HG02571 (cell line): ENCODE data around the gene CNTNAP5.

Source experiments
- ATAC-seq: cut with Tn5 transposase; IDR thresholded peaks from one replicate; pipeline ENCODE4 v1.9.1; 2021; ENCODE audit warnings: mild to moderate bottlenecking, moderate library complexity; ENCODE audit not compliant: unreplicated experiment

The CNTNAP5 gene

DNA sequence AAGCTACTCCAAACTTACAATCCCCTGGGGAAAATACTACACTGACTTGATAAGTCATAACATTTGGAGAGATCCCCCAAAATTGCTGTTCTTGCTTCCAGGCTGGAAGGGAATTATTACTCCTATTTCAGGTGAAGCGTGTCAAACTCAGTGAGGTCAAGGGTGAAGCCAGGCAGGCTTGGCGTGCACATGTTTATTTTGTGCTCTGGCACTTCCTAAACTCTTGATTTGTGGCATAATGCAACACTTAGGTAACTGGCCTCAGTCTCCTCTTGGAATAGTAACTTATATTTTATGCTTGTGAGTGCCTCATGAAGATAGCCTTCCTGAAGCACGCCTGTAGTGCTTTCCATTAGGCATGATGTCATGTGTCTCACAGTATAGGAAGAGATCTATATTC is 751.2 kb downstream of the CNTNAP5 start:
- no peak for ATAC-seq

- no peak for ATAC-seq
These were observed 753.0 kb downstream of the CNTNAP5 start for GRCh38 chr2:124778076-124778475.

GRCh38 chr2:124796647-124797046 is 771.6 kb downstream of the CNTNAP5 start:
- no peak for ATAC-seq

DNA sequence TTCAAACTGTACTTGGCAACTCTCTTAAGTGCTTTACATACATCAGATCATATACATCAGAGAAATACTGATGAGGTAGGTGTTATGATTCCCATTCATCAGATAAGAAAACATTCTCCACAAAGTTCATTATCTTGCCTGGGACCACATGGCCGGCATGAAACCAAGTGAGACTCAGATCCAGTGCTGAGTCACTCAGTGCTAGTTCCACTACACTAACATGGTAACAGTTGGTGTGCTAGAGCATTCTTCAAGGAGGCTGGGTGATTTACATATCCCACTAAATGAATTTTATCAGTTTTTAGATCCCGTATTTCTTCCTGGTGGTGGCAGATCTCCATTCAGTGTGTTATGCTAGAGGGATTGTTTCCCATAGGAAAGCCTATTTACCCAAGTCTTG is 772.0 kb downstream of the CNTNAP5 start:
- ATAC-seq: no peak

DNA sequence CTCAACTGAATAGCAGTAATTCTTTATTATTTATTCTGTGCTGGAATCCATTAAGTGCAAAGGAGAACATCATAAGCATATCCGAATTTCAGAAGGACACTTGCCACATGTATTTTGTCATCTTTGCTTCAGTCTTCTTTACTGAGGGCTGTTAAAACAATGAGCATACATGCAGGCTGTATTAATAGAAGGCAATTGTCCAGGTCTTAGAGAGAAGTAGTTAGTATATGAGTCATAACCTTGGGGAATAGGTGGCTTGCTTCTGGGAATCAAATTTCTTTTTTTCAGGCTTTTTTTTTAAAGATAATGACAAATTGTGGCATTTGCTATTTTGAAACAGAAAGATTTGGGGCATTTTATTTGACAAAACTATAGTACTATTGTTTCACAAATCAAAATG is 773.5 kb downstream of the CNTNAP5 start:
- no peak for ATAC-seq

- ATAC-seq: no peak
These were observed 779.2 kb downstream of the CNTNAP5 start for GRCh38 chr2:124804014-124804940.

GRCh38 chr2:124805060-124805459 is 780.0 kb downstream of the CNTNAP5 start:
- no peak for ATAC-seq

GRCh38 chr2:124810132-124810531 is 785.0 kb downstream of the CNTNAP5 start:
- ATAC-seq: no peak

DNA sequence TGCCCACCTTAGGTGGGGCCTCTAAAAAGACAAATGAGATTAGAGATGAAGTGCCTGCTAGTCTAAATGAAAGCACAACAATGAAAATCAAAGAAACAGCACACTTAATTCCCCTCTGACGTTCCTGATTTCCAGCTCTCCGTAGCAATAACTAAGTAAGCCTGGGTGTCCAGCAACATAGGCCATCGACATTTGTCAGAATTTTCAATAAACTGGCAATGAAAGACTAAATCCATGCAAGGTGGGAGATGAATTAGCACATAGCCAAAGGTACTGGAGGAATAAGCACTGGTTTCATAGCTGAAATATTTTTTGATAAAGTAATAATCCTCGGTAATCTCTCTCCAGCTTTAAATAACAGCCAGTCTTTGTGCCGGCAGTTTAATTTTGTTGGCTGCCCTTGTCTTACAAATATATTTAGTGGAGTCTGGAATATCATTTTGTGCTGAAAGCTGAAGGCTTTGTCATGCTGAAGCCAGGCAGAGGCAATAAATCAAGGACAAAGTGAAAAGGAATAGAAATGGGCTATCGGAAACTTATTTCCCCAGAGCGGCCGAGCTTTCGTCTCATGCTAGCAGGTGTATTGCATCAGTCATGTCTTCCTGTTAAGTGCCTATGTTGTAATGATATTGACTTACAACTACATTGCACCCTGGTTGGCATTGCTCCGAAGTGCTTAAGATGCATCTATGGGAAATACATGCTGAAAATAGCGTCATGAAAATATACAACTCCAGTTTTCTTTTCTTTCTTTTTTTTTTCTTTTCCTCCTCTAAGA is 790.1 kb downstream of the CNTNAP5 start:
- ATAC-seq: no peak

DNA sequence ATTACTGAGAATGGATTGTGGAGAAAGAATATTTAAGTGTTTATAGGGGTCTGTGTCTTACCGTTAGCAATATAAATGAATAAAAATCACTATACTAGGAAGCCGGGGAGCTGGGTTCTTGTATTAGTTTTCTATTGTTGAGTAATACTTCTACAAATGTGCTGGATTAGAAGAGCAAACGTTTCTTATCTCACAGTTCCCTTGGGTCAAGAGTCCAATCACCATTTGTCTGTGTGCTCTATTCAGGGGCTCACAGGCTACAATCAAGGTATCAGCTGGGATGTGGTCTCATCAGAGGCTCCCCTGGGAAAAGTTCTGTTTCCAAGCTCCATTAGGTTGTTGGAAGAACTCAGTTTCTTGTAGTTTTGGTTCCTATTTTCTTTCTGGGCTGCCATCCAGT is 790.9 kb downstream of the CNTNAP5 start:
- ATAC-seq: no peak

GRCh38 chr2:124822516-124822915 is 797.4 kb downstream of the CNTNAP5 start:
- ATAC-seq: no peak

DNA sequence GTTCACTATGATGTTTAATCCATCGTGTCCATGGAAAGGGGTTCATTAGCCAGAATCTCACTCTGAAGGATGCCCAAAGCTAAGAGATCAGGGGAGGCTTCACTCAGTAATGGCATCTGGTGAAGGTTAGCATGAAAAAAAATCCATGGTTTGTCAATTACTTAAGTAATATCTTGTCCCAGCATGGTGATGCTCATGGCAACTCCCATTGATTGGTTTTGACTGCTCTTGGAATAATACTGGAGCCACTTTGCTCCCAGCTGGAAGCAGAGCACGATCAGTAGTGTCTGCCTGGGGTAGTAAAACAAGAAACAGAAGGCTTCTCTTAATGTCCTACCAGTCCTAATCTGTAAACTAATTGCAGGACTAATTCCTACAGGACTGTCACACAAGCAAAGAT is 799.4 kb downstream of the CNTNAP5 start:
- ATAC-seq: no peak

DNA sequence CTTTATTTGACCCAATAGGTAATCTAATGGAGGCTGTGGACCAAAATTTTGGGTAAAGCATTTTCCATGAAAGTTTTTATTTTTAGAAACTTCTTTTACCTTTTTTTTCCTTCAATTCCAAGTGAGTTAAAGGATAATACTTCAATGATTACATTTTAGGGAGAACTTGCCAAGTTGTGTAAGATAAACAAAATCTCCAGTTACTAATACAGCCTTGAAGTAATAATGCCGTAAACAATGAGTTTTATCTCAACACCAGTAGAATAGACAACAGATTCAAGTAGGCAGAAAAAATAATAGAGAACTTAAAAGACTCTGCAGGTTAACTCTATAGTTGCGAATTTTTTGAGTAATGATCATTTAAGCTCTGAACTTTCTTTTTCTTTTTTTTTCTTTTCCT is 807.4 kb downstream of the CNTNAP5 start:
- no peak for ATAC-seq

DNA sequence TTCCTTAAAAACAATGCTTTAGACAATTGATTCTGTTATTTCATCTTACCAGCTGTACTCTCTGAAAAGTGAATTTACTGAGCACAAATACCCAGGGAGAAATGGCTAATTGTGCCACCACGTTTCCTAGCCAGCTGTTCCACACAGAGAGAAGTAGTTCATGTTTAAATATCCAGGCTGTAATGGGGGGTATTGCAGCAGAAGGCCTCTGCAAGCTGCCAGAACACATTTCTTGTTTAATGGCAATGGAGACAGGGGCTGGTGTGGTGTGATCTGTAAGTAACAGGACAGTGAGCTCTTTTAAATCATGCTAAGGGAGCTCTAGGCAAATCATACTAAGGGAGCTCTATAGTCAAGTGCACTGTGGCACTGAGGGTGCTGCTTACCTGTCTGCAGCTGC is 809.2 kb downstream of the CNTNAP5 start:
- ATAC-seq: no peak

GRCh38 chr2:124835331-124835730 is 810.2 kb downstream of the CNTNAP5 start:
- ATAC-seq: no peak

DNA sequence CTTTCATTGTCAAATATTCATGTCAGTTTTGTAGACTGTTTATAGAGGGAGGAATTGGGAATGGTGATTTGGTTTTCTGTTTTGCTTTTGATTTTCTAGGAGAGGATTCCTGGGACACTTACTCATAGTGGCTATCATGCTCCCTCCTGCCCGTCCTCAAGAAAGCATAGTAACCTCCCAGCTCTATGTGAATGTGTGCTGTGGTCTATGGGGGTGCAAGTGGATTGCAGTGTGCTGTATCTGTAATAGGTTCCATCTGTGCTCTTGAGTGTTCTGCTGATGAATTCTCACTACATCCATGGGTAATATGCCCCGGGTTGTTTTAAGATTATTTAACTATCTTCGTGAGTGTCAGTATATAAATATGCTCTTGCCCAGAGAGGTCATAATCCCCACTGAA is 811.3 kb downstream of the CNTNAP5 start:
- ATAC-seq: no peak

DNA sequence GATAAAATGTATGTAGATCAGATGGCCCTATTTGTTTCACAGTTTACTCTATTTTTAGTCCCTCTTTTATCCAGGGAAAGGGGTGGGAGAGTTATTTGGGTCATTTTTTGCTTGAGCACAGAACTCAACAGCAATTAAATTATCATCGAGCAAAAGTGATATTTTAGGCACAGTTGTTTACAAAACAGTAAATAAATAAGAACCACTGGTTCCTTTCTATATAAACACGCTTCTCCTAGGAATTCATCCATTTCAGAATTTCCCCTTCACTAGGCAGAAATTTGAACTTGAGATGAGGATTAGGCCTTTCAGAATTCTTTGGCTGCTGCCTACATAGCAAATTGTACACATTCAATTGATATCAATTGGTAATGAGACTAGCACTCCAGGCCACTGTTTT is 812.4 kb downstream of the CNTNAP5 start:
- ATAC-seq: no peak

- no peak for ATAC-seq
These were observed 813.3 kb downstream of the CNTNAP5 start for GRCh38 chr2:124838406-124838805.

DNA sequence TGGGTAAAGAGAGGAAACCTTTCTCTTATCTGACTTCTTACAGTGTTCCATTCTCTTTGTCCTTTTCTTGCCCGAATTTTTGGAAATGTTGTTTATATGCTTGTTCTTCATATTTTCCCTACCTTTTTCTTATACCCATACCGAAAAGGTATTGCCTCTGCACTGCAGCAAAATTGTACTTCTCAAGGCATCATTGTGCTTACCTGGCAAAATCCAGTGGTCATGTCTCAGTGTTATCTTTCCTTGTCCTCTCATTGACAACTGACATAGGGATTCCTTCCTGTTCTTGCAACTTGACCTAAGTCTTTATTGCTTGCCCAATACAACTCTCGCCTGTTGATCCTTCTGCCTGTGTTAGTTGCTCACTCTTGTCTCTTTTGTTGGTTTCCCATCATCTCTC is 842.2 kb downstream of the CNTNAP5 start:
- ATAC-seq: no peak

DNA sequence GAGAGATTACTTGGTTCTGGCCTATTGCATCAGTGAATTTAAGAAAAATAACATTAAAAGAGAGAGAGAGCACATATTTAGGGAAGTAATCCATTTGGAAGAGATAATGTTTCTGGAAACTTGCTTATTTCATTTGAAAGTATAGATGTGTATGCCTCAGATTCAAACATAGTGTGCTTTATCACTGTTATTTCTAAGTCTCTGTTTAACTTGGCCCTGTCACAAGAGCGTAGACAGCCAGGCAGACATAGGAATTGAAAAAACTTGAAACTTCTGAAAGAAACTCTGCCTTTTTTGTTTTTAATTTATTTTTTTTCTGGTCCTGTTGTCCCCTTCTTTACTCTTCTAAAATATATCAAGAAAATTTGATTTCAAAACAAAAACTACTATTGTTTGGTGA is 849.1 kb downstream of the CNTNAP5 start:
- no peak for ATAC-seq

DNA sequence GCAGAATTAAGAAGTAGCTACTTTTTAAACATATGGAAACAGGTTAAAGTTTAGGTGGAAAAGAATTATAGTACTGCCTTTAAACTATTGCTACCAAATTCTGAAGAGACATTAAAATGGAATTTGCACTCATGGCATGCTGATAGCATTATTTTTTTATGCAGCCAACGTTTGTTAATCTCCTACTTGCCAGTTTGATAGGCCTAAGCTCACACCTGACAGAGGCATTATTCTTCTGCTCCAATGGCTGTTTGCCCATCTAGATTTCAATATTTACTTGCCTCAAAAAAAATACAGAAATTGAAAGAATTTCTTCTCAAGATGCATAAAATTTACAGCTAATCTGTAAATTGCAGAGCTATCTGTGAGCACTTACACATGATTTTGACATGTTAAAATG is 849.6 kb downstream of the CNTNAP5 start:
- no peak for ATAC-seq

GRCh38 chr2:124875627-124876244 is 850.6 kb downstream of the CNTNAP5 start:
- no peak for ATAC-seq
